Stromal cell of bone marrow (primary cell): Measurements from ENCODE around the gene NWD2.
"Not testable (repeated sequence)": the region's sequence is repeated elsewhere in the genome, so short reads cannot be mapped to it uniquely, and the experiment has no call there.

Experiments used
- DNase-seq: peaks from one replicate; pipeline ENCODE4 v3.0.0-alpha.2; 2012; ENCODE audit warnings: low read depth

NWD2 gene

GRCh38 chr4:37397505-37397904, 153.0 kb downstream of the NWD2 start:
- DNase-seq = no peak

DNA sequence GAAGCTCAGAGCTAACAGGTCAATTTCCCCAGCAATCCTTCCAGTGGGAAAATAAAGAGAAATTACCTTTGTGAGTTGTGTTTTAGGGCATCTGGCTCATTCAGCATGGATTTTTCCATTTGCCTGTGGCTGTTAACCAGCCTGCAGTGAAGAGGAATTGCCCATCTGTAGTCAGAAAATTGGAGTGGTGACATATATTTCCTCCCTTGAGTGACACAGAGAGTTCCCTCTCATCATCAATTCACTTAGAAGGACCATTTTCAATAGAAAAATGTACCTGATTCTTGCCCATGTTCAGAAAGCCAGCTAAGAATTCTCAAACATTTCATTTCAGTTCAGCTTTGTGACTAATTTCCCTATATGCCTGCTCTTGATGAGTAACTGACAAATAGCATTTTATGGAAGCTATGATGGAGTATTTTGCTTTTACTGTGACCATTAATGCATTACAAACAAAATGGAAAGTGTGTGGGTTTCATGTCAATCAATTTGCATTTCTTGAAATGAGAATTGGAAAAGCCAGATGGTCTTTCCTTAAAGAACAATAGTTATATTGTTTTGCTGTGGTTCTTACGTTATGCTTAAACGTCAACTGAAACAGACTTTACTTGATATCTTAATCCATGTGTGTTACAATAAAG, 155.8 kb downstream of the NWD2 start:
- no peak for DNase-seq

GRCh38 chr4:37407938-37408826, 163.6 kb downstream of the NWD2 start:
- not testable (repeated sequence) for DNase-seq

- DNase-seq = not testable (repeated sequence)
Measured at GRCh38 chr4:37413612-37414011, 169.1 kb downstream of the NWD2 start.

- DNase-seq = no peak
Measured at GRCh38 chr4:37415845-37416369, 171.4 kb downstream of the NWD2 start.

- DNase-seq = no peak
Measured at GRCh38 chr4:37421614-37422013, 177.1 kb downstream of the NWD2 start.

DNA sequence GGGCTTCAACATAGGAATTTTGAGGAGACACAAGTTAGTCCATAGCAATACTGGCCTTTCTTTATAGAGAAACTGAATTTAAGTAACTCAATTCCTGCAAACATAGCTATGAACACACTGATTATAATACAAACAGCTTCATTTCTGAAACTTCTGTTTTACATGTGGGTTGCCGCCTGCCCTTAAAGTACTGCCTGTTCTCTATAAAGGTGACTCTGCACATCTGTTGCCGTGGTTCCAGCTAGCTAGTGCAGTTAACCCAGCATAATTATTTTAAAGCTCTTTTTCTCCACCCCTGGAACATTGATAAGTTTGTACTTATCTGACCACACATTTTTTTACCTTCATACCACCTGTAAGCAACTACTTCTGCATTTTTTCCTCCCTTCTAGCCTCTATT, 177.6 kb downstream of the NWD2 start:
- DNase-seq = no peak

GRCh38 chr4:37422638-37423037, 178.1 kb downstream of the NWD2 start:
- DNase-seq = no peak

DNA sequence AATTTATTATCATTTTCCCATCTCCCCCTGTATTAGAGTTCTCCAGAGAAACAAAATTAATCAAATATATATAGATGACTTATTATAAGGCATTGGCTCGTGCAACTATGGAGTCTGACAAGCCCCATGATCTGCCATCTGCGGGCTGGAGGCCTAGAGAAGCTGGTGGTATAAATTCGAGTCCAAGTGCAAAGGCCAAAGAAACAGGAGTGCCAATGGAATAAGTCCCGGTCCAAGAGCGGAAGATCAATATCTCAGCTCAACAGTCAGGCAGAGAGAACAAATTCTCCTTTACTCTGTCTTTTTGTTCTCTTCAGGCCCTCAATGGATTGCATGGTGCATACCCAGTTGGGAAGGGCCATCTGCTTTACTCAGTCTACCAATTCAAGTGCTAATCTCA, 178.8 kb downstream of the NWD2 start:
- no peak for DNase-seq

DNA sequence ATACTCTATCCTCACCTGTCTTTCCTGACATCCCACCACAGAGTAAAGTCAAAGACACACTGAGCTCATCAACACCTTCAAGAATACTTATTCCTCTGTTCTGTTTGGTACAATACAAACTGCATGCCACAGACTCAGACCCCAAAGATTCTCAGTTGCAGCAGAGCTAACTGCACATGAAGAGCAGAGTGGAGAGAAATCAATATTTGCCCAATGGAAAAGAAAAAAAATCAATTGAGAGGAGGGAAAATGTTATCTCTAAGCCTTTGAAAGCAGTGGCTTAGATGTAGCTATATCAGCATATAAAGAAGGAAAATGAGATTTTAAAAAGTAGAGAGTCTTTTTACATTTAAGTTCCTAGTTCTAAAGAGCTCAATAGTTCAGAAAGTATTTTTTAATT, 180.2 kb downstream of the NWD2 start:
- no peak for DNase-seq

- DNase-seq = no peak
Measured at GRCh38 chr4:37425857-37426256, 181.3 kb downstream of the NWD2 start.

DNA sequence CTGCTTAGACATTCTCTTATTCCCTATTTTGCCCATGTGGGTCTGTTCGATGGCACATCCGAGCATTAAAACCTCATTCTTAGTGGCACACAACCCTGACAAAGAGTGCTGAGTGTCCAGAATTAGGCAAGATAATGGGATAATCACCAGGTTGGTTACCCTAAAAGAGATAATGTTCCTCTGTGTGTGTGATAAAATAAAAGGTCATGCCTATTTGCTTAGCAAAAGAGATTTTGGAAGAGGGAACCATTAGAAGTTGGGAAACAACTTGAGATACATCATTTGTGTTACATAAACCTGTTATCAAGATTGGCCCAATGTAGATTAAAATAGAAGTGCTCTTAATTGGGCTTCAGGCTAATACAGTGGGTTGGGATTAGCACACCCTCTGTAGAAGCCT, 182.7 kb downstream of the NWD2 start:
- no peak for DNase-seq

- no peak for DNase-seq
Measured at GRCh38 chr4:37429906-37430305, 185.4 kb downstream of the NWD2 start.

DNA sequence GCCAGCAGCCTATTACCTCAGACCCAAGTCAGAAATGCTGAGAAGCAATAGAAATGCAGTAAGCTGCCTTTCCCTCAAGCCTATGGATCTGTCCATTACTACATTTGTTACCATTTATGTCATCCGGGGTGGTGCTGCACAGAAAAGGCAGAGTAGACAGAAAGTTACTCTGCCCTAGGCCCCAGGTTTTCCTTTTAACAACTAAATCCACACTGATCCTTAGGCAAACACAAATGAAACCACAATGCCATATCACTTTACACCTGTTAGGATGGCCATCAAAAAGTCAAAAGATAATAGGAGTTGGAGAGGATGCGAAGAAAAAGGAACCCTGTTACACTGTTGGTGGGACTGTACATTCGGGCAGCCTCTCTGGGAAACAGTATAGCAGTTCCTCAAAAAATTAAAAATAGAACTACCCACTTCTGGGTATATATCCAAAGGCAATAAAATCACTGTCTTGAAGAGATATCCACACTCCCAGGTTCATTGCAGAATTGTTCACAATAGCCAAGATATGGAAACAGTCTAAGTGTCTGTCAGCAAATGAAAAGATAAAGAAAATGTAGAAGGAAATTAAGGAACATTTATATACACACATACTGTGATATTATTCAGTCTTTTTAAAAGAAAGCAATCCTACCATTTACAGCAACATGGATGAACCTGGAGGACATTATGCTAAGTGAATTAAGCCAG, 186.3 kb downstream of the NWD2 start:
- no peak for DNase-seq

GRCh38 chr4:37431417-37431743, 186.8 kb downstream of the NWD2 start:
- DNase-seq = no peak

GRCh38 chr4:37434469-37434868, 189.9 kb downstream of the NWD2 start:
- no peak for DNase-seq

- DNase-seq = no peak
Measured at GRCh38 chr4:37436546-37436945, 192.0 kb downstream of the NWD2 start.

DNA sequence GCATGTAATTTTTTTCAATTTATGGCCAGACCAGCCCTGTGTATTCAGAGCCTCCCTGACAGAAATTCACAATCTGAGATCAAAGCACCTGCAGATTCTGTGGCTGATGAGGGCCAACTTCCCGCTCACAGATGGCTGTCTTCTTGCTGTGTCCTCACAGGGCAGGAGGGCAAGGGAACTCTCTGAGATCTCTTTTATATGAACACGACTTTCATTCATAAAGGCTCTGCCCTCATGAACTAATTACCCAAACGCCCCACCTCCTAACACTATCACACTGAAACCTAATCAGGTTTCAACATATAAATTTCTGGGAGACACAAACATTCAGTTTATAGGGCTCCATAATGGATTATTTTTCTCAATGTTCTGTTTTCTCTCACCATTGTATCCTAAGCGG, 192.6 kb downstream of the NWD2 start:
- DNase-seq = no peak

DNA sequence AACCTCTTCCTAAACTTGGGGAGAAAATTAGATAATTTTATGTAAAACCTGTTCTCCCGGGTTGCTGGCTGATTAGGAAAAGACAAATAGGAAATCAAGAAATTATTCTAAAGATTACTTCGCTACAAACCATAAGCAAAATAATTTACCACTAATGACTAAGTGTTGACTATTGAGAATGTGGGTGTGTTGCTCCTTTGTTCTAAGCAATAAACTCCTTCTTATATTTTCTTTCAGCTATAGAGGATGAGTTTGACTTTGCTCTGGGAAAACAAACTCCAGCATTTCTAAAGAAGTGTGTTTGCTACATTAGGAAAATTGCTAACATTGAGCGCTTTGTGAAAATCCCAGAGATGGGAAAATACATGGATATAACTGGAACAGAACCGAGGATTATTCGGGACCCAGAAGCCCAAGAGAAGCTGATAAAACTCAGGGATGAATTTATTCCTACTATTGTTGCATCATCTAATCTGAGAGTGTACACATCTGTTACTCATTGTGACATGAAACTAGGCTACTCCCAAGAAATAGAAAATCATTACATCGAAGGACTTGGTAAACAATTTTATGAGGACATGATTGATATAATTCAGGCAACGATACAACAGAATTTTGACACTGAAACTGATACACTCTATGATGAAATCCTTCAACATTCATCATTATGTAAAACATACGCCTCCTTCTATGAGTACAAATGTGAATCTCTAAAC, 194.2 kb downstream of the NWD2 start:
- no peak for DNase-seq

- no peak for DNase-seq
Measured at GRCh38 chr4:37439809-37440474, 195.4 kb downstream of the NWD2 start.

GRCh38 chr4:37440501-37440900, 196.0 kb downstream of the NWD2 start:
- DNase-seq = no peak
